ENCODE results near the gene GPR143. TPM values are rescaled to one million over a fixed set of nuclear protein-coding genes. Genes with fewer than 3 reads are reported as not detected.
"Not testable (repeated sequence)": the region's sequence is repeated elsewhere in the genome, so short reads cannot be mapped to it uniquely, and the experiment has no call there.

The GPR143 gene
- 1 to 10 TPM in 1 of 6 experiments, under 1 TPM in 4, not detected in 1; 0.26 to 1.1 (median 0.43) TPM for total RNA-seq
- long read RNA-seq = 0 reads

- WGBS (ENCODE audit: insufficient coverage, low coverage, low lambda C conversion rate, missing lambda C conversion rate) = 19% methylated on average over 10 of the region's 26 CpGs
- ATAC-seq = peak in 1 of 4 donors; percentile 19
- TF ChIP-seq CTCF (IDR thresholded peaks at IDR 0.05) (no peak), POLR2A (IDR thresholded peaks at IDR 0.05) (no peak)
Observed at GRCh38 chrX:9765737-9766097, at the start of gene GPR143. Gene GPR143, minus strand, starts transcription at chrX:9765847. Its CDS starts 30 bp downstream, at chrX:9765817.

DNA sequence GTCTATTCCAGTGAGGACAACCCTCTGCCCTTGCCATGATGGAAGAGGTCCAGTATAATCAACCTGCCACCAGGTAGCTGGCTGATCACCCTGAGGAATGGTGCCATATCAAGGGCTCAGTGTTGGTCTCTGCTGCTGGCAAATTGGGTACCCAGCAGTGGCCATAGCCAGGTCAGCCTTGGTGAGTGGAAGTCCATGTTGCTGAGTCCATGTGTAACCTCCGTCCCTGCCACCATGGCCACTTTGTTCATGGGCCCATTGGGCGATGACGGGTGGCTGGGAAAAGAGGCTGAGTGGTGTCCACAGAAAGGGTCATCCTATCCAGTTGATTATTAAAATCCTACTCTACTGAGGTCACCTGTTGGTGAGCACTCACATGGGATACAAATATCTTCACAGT is 45.4 kb upstream of the GPR143 start:
- no CpG with 5 or more reads among the region's 3 CpGs for WGBS (ENCODE audit: insufficient coverage, low coverage, low lambda C conversion rate, missing lambda C conversion rate)

More at GRCh38 chrX:9765737-9766097, at the start of gene GPR143:
- Histone ChIP-seq H3K27ac (no peak within 1 kb of the TSS), H3K9me3 (no peaks in the 10 kb centered on the region), H3K27me3 (peaks cover 0 to 4% of the 10 kb centered on the region in 2 donors), H3K36me3 (no peaks in the 10 kb centered on the region), H3K4me3 (no peak within 1 kb of the TSS), H3K4me1 (no peaks in the 10 kb centered on the region)
- DNase-seq = no peak
- intact Hi-C loops (cut with DNase I) = no loop called here

GRCh38 chrX:9809876-9810275 is 44.2 kb upstream of the GPR143 start:
- H3K27me3 ChIP-seq; H3K36me3 ChIP-seq; ATAC-seq; H3K9me3 ChIP-seq; H3K27ac ChIP-seq; H3K4me1 ChIP-seq; H3K4me3 ChIP-seq; intact Hi-C loops (cut with DNase I); DNase-seq: not testable (repeated sequence)
- WGBS (ENCODE audit: insufficient coverage, low coverage, low lambda C conversion rate, missing lambda C conversion rate) = 58% methylated on average over 4 of the region's 5 CpGs

More for the DNA sequence above, 45.4 kb upstream of the GPR143 start:
- H3K36me3 ChIP-seq; intact Hi-C loops (cut with DNase I); DNase-seq; H3K27ac ChIP-seq; H3K27me3 ChIP-seq; H3K4me1 ChIP-seq; H3K4me3 ChIP-seq; ATAC-seq; H3K9me3 ChIP-seq: not testable (repeated sequence)

DNA sequence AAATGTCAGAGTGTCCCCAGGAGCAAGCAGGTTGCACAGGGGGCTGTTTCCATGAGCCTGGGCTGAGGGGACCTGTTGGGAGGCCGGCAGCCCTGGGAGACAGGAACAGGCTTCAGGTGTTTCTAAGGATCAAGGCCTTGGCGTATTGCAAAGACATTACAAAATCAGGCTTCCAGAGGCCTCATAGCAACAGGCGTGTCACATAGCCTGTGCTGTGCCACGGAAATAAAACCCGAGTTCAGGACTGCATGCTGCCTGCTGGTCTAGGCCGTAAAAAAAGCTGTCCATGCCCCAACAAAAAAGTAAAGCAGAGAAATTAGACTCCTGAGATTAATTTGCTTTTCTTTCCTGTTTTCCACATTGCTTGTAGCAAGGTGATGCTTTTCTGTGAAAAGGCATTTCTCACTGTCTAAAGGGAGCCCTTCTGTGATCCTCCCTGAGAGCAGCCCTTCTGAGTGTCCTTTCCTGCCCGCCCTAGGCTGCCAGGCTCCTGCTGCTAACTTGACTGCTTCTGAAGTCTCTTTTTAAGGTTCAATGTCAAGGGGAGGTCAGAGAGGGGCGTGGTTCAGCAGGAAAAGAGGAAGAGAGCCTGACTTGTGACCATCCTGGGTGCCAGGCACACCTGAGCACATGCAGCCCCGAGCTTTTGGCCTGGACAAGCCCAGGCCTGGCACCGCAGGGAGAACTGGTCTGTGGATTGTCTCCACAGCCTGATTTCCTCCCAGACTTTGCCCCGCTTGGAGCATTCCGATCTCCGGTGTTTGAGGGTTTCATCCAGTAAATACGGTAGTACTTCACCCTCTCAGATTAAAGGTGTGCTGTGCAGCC is 41.9 kb upstream of the GPR143 start:
- intact Hi-C loops (cut with DNase I) = no loop called here
- H3K9me3 ChIP-seq = no peaks in the 10 kb centered on the region
- ATAC-seq (peak; percentile 83 to 90 (median 86)), DNase-seq (peak; percentile 26 to 58 (median 57))
- 45% methylated on average over 3 of the region's 14 CpGs for WGBS (ENCODE audit: insufficient coverage, low coverage, low lambda C conversion rate, missing lambda C conversion rate)
- no peak for TF ChIP-seq CTCF (IDR thresholded peaks at IDR 0.05)
- no peak for TF ChIP-seq POLR2A (IDR thresholded peaks at IDR 0.05)
- H3K36me3 ChIP-seq = no peaks in the 10 kb centered on the region
- no peaks in the 10 kb centered on the region for H3K27me3 ChIP-seq
- H3K4me3 ChIP-seq = no peak overlapping the region
- no peak overlapping the region for H3K27ac ChIP-seq
- H3K4me1 ChIP-seq = peaks cover 0 to 5% (median 0%) of the 10 kb centered on the region in 4 donors

DNA sequence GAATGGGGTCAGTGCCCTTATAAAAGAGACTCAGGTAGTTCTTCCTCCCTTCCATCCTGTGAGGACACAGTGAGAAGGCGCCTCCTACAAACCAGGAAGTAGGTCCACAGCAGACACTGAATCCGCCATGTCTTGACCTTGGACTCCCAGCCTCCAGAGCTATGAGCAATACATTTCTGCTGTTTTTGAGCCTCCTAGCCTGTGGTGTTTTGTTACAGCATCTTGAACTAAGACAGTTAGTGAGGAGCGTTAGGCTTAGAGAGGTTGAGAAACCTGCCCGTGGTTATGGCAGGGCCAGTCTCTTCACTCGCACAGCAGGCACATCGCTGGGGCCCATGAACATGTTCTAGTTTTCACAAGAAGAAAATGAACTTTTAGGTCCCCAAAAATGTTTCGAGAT is 40.3 kb upstream of the GPR143 start:
- DNase-seq (no peak), ATAC-seq (no peak)
- H3K9me3 ChIP-seq = no peaks in the 10 kb centered on the region
- peaks cover 0 to 5% (median 0%) of the 10 kb centered on the region in 4 donors for H3K4me1 ChIP-seq
- no peak overlapping the region for H3K27ac ChIP-seq
- H3K4me3 ChIP-seq = no peak overlapping the region
- H3K36me3 ChIP-seq = no peaks in the 10 kb centered on the region
- no peak for TF ChIP-seq CTCF (IDR thresholded peaks at IDR 0.05)
- 80% methylated on average over 7 of the region's 7 CpGs for WGBS (ENCODE audit: insufficient coverage, low coverage, low lambda C conversion rate, missing lambda C conversion rate)
- no peaks in the 10 kb centered on the region for H3K27me3 ChIP-seq
- intact Hi-C loops (cut with DNase I) = no loop called here

All from right lobe of liver (tissue), 6 donors.